Activated CD8-positive, alpha-beta memory T cell treated with anti-CD3 and anti-CD28 coated beads, Interleukin-2, amount 10 ng/mL, durations not matched to agents 7 days and 5 days (primary cell): Measurements from ENCODE around the gene TAF1B. TPM values are rescaled to one million over a fixed set of nuclear protein-coding genes. Genes with fewer than 3 reads are reported as not detected.
A peak's percentile ranks its signal among the peaks of the same experiment; 100 is the strongest.
"Not testable (repeated sequence)": the region's sequence is repeated elsewhere in the genome, so short reads cannot be mapped to it uniquely, and the experiment has no call there.

Source experiments
- ATAC-seq: fragments of 150-1000 bp; cut with Tn5 transposase; one replicate; pipeline ENCODE4 v1.10.0; 2021; ENCODE audit warnings: moderate library complexity
- CTCF ChIA-PET: fragments of 350-600 bp; sonication (Branson Sonifier 250); formaldehyde crosslinking; loops from one replicate; lab custom pipeline; 2021; ENCODE audit warnings: antibody characterized with exemption; lab: Charles Lee
- DNase-seq: peaks from one replicate; pipeline ENCODE4 v3.0.0-alpha.2; 2020
- H3K27ac Mint-ChIP-seq: one replicate; pipeline ENCODE4 v1.8.0; 2021; ENCODE audit warnings: mild to moderate bottlenecking, mixed read lengths
- H3K27me3 Mint-ChIP-seq: one replicate; pipeline ENCODE4 v1.8.0; 2021; ENCODE audit warnings: mixed read lengths
- H3K36me3 Mint-ChIP-seq: one replicate; pipeline ENCODE4 v1.8.0; 2021; ENCODE audit warnings: mild to moderate bottlenecking, mixed read lengths
- H3K4me1 Mint-ChIP-seq: one replicate; pipeline ENCODE4 v1.8.0; 2021; ENCODE audit warnings: mixed read lengths
- H3K4me3 Mint-ChIP-seq: one replicate; pipeline ENCODE4 v1.8.0; 2021; ENCODE audit warnings: mild to moderate bottlenecking, moderate library complexity, mixed read lengths
- H3K9me3 Mint-ChIP-seq: one replicate; pipeline ENCODE4 v1.8.0; 2022; ENCODE audit warnings: low read depth, mixed read lengths
- total RNA-seq, 2 experiments: library from RNA; stranded (reverse); gene quantifications; one replicate each; pipeline ENCODE4 v1.2.3, GENCODE V29; 2021

Gene TAF1B
- total RNA-seq, 2 experiments from 2014 or later = 29.5 to 31.2 TPM

DNA sequence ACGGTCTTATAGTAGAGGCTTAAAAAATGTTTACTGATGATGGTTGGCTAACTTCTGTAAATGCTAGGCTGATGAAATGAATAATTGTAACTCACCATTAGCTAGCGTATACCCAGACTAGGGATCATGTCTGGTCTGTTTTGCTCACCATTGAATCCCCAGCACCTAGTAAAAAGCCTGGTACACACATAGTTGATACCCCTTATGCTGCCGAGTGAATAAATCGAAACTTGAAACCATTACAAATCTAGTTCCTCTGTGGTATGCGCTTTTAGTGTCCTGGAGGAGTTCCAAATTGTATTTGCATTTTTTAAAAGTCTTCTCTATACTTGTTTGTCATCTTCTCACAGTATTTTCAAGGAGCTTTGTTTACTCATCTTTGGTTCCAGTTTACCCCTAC is 1.3 kb downstream of the TAF1B start:
- Mint-ChIP-seq H3K27me3 (peaks cover 2% of the 10 kb centered on the region), H3K27ac (peak overlapping the region; percentile 86), H3K4me3 (peak overlapping the region; percentile 91), H3K36me3 (peaks cover 44% of the 10 kb centered on the region), H3K9me3 (no peaks in the 10 kb centered on the region), H3K4me1 (peaks cover 43% of the 10 kb centered on the region)
- DNase-seq (no peak), ATAC-seq (no peak)
- CTCF ChIA-PET = interaction anchor here (1.8 to 3.0 kb wide), 7 partner anchors 11 to 204 kb away, joined by 4 to 21 read pairs (median 9); no protein-coding TSS in a partner anchor

DNA sequence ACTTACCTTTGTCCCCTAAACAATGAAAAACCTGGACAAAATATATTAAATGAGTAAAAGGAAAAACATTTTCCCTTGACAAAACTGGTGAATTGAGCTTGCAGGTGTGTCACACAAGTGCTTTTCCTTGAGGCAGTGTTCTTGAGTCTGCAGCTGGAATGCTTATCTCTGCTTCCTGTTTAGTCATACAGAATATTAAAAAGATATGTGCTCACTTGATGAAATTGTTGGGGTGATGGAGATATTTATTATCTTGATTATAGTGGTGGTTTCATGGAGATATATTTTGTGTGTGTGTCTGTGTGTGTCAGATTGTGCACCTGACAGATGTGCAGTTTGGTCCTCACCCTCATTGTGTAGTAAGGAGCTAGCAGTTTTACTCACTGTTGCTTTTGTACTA is 3.3 kb downstream of the TAF1B start:
- no peak for ATAC-seq
- no peaks in the 10 kb centered on the region for H3K9me3 Mint-ChIP-seq
- CTCF ChIA-PET = no interaction called here
- no peak overlapping the region for H3K4me3 Mint-ChIP-seq
- no peak overlapping the region for H3K27ac Mint-ChIP-seq
- peaks cover 43% of the 10 kb centered on the region for H3K4me1 Mint-ChIP-seq
- H3K36me3 Mint-ChIP-seq = peaks cover 58% of the 10 kb centered on the region
- DNase-seq = no peak
- H3K27me3 Mint-ChIP-seq = peaks cover 2% of the 10 kb centered on the region

DNA sequence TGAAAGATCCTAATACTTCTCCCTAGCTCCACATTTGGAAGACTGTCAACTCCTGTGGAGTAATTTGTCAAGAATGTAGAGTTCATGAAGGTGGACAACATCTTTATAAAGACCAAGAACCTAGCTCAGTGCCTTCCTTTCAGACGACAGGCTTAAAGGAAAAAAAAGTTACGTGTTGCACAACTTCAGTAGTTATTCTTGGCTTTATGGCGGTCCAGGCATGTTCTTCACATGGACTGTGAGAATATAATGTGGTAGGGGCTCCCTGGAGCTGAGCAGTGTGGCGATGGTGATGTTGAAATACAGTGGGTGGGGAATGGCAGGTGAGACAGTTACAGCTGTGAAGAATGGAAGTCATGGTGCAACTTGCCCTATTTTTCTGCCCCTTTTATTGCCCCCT is 3.9 kb downstream of the TAF1B start:
- CTCF ChIA-PET = no interaction called here
- H3K36me3 Mint-ChIP-seq = peaks cover 63% of the 10 kb centered on the region

DNA sequence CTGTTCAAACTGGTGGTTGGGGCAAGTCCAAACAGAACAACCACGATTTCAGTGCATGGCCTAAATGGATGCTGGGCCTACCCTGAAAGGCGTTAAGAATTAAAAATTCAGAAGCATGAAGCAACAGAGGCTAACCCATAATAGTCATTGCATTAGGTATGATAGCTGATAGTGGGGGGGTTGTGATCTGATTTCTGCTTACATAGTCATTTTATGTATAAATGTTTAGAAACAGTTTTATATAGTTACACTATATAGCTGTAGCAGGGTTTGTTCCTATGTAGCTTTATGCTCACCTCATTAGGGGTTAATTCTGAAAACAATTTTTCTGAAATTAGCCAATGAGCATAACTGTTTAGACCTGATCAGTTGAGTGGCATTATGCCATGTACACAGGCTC is 9.6 kb downstream of the TAF1B start:
- Mint-ChIP-seq H3K4me3 (no peak overlapping the region), H3K36me3 (peaks cover 80% of the 10 kb centered on the region), H3K27me3 (no peaks in the 10 kb centered on the region), H3K27ac (no peak overlapping the region), H3K9me3 (peaks cover 9% of the 10 kb centered on the region), H3K4me1 (peaks cover 2% of the 10 kb centered on the region)
- CTCF ChIA-PET = interaction anchor here (1.0 kb wide), 1 partner anchor 10 kb away, joined by 4 read pairs; the partner anchor contains the start of gene TAF1B
- no peak for ATAC-seq
- no peak for DNase-seq

More for the DNA sequence above, 3.9 kb downstream of the TAF1B start:
- DNase-seq (no peak), ATAC-seq (no peak)
- no peak overlapping the region for H3K27ac Mint-ChIP-seq
- no peak overlapping the region for H3K4me3 Mint-ChIP-seq
- H3K27me3 Mint-ChIP-seq = peaks cover 2% of the 10 kb centered on the region
- no peaks in the 10 kb centered on the region for H3K9me3 Mint-ChIP-seq
- peaks cover 43% of the 10 kb centered on the region for H3K4me1 Mint-ChIP-seq

DNA sequence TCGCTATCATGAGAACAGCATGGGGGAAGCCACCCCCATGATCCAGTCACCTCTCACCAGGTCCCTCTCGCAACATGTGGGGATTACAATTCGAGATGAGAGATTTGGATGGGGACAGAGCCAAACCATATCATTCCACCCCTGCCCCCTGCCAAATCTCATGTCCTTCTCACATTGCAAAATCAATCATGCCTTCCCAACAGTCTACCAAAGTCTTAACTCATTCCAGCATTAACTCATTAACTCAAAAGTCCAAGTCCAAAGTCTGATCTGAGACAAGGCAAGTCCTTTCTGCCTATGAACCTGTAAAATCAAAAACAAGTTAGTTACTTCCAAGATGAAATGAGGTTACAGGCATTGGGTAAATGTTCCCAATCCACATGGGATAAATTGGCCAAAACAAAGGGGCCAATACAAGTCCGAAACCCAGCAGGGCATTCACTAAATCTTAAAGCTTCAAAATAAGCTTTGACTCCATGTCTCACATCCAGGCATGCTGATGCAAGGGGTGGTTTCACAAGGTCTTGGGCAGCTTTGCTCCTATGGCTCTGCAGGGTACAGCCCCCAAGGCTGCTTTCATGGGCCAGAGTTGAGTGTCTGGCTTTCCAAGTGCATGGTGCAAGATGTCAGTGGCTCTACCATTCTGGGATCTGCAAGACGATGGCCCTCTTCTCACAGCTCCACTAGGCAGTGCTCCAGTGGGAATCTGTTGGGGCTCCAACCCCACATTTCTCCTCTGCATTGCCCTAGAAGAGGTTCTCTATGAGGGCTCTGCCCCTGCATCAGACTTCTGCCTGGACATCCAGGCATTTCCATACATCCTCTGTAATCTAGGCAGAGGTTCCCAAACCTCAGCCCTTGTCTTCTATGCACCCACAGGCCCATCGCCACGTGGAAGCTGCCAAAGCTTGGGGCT is 14.8 kb downstream of the TAF1B start:
- Mint-ChIP-seq H3K4me1 (no peaks in the 10 kb centered on the region), H3K36me3 (peaks cover 86% of the 10 kb centered on the region), H3K4me3 (no peak overlapping the region), H3K9me3 (peaks cover 30% of the 10 kb centered on the region), H3K27ac (no peak overlapping the region), H3K27me3 (no peaks in the 10 kb centered on the region)
- CTCF ChIA-PET = interaction anchor here (0.6 kb wide), 1 partner anchor 797 kb away, joined by 3 read pairs; no protein-coding TSS in a partner anchor
- no peak for DNase-seq
- no peak for ATAC-seq

DNA sequence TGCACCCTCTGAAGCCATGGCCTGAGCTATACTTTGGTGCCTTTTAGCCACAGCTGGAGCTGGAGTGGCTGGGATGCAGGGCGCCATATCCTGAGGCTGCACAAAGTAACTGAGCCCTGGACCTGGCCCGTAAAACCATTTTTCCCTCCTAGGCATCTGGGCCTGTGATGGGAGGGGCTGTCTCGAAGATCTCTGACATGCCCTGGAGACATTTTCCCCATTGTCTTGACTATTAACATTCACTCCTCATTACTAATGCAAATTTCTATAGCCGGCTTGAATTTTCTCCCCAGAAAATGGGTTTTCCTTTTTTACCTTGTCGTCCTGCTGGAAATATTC is 15.4 kb downstream of the TAF1B start:
- Mint-ChIP-seq H3K9me3 (peaks cover 30% of the 10 kb centered on the region), H3K27me3 (no peaks in the 10 kb centered on the region)
- CTCF ChIA-PET = interaction anchor here (0.6 kb wide), 1 partner anchor 798 kb away, joined by 3 read pairs; no protein-coding TSS in a partner anchor

DNA sequence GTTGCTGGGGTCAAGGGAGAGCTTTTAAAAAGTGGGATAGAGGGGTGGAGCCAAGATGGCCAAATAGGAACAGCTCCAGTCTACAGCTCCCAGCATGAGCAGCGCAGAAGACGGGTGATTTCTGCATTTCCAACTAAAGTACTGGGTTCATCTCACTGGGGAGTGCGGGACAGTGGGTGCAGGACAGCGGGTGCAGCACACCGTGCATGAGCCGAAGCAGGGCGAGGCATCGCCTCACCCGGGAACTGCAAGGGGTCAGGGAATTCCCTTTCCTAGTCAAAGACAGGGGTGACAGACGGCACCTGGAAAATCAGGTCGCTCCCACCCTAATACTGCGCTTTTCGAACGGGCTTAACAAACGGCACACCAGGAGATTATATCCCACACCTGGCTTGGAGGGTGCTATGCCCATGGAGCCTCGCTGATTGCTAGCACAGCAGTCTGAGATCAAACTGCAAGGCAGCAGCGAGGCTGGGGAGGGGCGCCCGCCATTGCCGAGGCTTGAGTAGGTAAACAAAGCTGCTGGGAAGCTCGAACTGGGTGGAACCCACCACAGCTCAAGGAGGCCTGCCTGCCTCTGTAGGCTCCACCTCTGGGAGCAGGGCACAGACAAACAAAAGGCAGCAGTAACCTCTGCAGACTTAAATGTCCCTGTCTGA is 17.8 kb downstream of the TAF1B start:
- DNase-seq, ATAC-seq, H3K27ac Mint-ChIP-seq, H3K4me1 Mint-ChIP-seq, CTCF ChIA-PET, H3K4me3 Mint-ChIP-seq, H3K27me3 Mint-ChIP-seq: not testable (repeated sequence)
- Mint-ChIP-seq H3K9me3 (peaks cover 30% of the 10 kb centered on the region), H3K36me3 (peaks cover 58% of the 10 kb centered on the region)

More for the DNA sequence above, 15.4 kb downstream of the TAF1B start:
- H3K4me1 Mint-ChIP-seq = no peaks in the 10 kb centered on the region
- H3K36me3 Mint-ChIP-seq = peaks cover 80% of the 10 kb centered on the region
- ATAC-seq = no peak
- H3K27ac Mint-ChIP-seq = no peak overlapping the region
- DNase-seq = no peak
- no peak overlapping the region for H3K4me3 Mint-ChIP-seq

DNA sequence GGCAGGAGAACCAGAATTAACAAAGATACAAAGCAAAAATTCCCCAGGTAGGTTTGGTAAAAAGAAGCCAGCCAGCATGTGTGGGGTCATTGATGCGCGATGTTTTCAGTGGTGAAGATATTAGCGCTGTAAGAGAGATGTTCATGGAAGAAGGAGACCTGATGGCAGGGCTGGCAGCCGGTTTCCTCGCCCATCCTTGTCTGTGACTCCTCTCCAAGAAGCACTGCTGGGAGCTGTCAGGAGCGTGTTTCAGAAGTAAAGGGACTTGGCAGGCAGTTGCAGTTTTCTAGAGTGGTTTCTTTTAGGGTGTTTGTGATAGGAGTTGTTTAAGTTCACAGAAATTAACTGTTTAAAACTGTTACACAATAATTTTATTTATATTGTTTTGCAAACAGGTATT is 24.6 kb downstream of the TAF1B start:
- CTCF ChIA-PET = no interaction called here
- Mint-ChIP-seq H3K4me1 (no peaks in the 10 kb centered on the region), H3K27ac (no peak overlapping the region), H3K27me3 (no peaks in the 10 kb centered on the region), H3K36me3 (peaks cover 20% of the 10 kb centered on the region), H3K4me3 (no peak overlapping the region), H3K9me3 (no peaks in the 10 kb centered on the region)
- no peak for DNase-seq
- no peak for ATAC-seq

DNA sequence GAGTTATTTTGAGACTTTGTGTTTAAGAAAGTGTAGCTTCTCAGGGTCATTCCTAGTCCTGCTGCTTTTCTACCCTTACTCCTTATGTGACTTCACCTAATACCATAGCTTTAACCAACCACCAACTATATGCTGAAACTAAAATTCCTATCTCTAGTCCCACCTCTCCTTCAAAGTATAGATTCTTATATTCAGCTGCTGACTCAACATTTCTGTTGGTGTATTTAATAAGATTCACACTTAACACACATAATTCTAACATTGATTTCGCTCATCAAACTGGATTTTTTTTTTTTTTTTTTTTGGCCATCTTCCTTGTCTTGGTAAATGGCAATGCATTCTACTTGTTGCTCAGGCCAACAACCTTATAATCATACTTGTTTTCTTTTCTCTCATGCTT is 30.1 kb downstream of the TAF1B start:
- H3K36me3 Mint-ChIP-seq = peaks cover 53% of the 10 kb centered on the region
- H3K4me1 Mint-ChIP-seq = no peaks in the 10 kb centered on the region
- H3K27me3 Mint-ChIP-seq = no peaks in the 10 kb centered on the region
- no peak overlapping the region for H3K4me3 Mint-ChIP-seq
- DNase-seq = no peak
- no peaks in the 10 kb centered on the region for H3K9me3 Mint-ChIP-seq
- CTCF ChIA-PET = interaction anchor here (2.2 kb wide), 1 partner anchor 59 kb away, joined by 6 read pairs; no protein-coding TSS in a partner anchor
- no peak overlapping the region for H3K27ac Mint-ChIP-seq
- no peak for ATAC-seq

DNA sequence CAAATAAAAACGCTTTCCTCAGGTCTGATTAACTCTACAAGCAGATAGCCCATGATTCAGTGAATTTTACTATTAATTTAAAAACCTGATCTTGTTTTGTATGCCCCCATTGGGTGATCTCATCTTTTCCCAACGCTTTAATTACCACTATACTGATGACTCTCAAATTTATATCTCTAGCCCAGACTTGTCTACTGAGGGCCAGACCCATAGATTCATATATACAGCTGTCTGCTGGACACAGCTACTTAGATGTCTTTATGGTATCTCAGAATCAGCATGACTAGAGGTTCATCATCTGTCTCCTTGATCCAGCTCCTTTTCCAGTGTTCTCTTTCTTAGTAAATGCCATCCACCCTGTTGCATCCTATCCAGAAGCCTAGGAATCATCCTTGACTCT is 33.8 kb downstream of the TAF1B start:
- no peak for DNase-seq
- CTCF ChIA-PET = interaction anchor here (1.5 kb wide), 2 partner anchors 10 to 63 kb away, joined by 3 to 4 read pairs; no protein-coding TSS in a partner anchor
- ATAC-seq = no peak
- Mint-ChIP-seq H3K4me1 (no peaks in the 10 kb centered on the region), H3K27ac (no peak overlapping the region), H3K27me3 (no peaks in the 10 kb centered on the region), H3K4me3 (no peak overlapping the region), H3K36me3 (peaks cover 52% of the 10 kb centered on the region), H3K9me3 (no peaks in the 10 kb centered on the region)

DNA sequence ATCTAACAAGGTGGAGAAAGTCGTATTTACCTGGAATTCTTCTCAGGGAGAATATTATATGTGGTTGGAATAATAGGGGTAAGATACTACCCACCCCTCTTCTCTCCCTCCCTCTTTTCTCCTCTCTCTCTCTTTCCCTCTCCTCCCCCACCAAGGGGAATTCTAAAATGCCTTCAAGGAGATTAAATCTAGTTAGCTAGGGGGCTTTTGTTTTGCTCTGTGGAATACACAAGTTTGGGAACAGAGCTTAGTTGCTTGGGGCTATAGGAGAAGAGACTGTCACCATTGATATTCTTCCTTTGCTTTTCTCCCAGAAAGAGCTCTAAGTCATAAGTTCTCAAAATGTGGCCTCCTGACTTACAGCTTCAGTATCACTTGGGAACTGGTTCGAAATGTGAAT is 34.5 kb downstream of the TAF1B start:
- no peaks in the 10 kb centered on the region for H3K27me3 Mint-ChIP-seq
- no peak overlapping the region for H3K4me3 Mint-ChIP-seq
- ATAC-seq = no peak
- CTCF ChIA-PET = interaction anchor here (0.6 to 1.5 kb wide), 3 partner anchors 9 to 81 kb away, joined by 3 to 4 read pairs (median 4); no protein-coding TSS in a partner anchor
- no peak for DNase-seq
- no peaks in the 10 kb centered on the region for H3K4me1 Mint-ChIP-seq
- peaks cover 50% of the 10 kb centered on the region for H3K36me3 Mint-ChIP-seq
- no peak overlapping the region for H3K27ac Mint-ChIP-seq
- no peaks in the 10 kb centered on the region for H3K9me3 Mint-ChIP-seq

DNA sequence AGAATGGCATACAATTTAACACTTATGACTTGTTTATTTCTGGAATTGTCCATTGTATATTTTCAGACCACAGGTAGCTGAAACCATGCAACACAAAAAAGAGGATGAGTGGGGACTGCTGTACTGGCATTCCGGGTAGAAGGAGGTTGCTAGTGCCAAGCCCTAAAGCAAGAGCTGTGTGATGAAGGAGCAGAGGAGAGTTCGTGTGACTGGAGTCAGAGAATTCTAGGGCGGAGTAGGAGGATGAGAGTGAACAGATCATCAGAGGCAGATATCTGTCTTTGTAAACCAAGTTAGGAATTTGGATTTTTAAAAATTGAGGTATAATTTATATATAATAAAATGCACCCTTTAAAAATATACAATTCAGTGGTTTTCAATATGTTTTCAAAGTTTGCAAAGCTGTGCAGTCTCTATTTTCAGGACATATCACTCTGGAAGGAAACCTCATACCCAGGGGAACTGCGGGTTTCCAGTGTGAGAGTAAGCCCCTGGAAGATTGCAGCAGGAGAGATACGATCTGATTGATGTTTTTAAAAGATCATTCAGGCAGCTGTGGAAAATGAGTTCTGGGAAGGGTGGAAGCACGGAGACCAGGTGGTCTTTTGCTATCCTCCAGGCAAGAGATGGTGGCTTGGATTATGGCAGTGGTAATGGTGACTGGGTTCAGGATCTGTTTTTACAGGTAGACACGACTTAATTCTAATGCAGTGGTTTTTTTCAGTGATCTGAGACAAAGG is 36.4 kb downstream of the TAF1B start:
- Mint-ChIP-seq H3K4me1 (no peaks in the 10 kb centered on the region), H3K27ac (no peak overlapping the region), H3K4me3 (no peak overlapping the region), H3K36me3 (peaks cover 39% of the 10 kb centered on the region), H3K9me3 (no peaks in the 10 kb centered on the region), H3K27me3 (no peaks in the 10 kb centered on the region)
- CTCF ChIA-PET = interaction anchor here (0.7 to 2.3 kb wide), 2 partner anchors 10 to 66 kb away, joined by 3 to 7 read pairs; no protein-coding TSS in a partner anchor
- ATAC-seq (no peak), DNase-seq (no peak)

DNA sequence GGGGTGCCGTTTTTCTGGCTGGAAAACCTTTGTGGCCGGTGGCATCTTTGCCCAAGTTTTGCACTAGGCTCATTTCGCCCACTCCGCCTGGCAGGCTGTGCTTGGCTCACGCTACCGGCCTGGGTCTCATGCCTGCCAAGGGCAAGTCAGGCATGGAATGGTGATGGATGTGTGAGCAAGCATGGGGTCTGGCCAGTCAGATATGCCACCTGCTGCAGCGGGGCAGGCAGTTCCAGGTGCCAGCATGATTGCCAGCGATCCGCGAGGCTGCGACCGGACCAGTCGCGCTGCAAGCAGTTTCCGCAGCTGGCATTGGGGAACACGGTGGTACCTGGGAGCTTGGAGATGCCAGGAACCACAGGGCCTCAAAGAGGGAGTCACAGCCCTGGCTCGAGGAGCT is 40.6 kb downstream of the TAF1B start:
- ATAC-seq (no peak), DNase-seq (no peak)
- no peak overlapping the region for H3K4me3 Mint-ChIP-seq
- CTCF ChIA-PET = interaction anchor here (1.5 kb wide), 1 partner anchor 11 kb away, joined by 4 read pairs; no protein-coding TSS in a partner anchor
- no peaks in the 10 kb centered on the region for H3K27me3 Mint-ChIP-seq
- peaks cover 21% of the 10 kb centered on the region for H3K4me1 Mint-ChIP-seq
- no peak overlapping the region for H3K27ac Mint-ChIP-seq
- H3K36me3 Mint-ChIP-seq = peaks cover 51% of the 10 kb centered on the region
- H3K9me3 Mint-ChIP-seq = peaks cover 9% of the 10 kb centered on the region
